Stimulated activated naive CD4-positive, alpha-beta T cell (primary cell): ENCODE results near the gene SNTG2.

ENCODE experiments used
- DNase-seq, 6 experiments: peaks; one replicate each; lab custom pipeline; 2025; lab: John Stamatoyannopoulos, UW

The SNTG2 gene

DNA sequence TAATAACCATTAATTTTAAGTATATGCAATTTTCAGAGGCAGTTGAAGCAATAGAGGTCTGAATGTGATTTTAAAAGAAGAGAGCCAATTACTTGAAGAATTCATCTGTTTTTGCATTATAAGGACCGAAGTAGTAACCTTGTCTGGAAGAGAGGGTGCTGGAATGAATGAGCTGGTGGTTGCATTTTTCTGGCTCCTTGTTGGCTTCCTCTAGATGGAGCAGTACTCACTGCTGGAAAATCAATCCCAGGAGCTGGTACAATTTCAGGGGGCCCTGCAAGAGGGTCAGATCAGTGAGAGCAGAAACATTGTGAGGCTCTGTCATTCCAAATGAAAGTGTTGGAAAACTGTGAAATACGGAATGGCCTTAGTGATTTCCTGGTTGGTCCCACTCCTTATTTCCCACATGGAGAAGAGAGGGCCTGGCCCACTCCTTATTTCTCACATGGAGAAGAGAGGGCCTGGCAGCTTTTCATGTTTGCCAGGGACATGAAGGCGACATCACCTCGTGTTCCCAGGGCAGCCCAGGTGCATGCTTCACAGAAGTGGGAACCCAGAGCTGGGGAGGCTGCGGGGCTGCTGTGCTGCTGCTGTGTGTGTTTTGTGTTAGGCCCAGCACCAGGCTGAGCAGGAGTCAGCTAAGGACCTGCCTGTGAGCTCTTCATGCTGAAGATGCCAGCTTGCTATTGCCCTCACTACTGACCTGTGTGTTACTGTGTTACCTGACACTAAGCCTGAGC, 197.4 kb downstream of the SNTG2 start:
- DNase-seq: no peak

GRCh38 chr2:1150724-1151511, 200.3 kb downstream of the SNTG2 start:
- no peak for DNase-seq

GRCh38 chr2:1152375-1152774, 201.7 kb downstream of the SNTG2 start:
- no peak for DNase-seq

GRCh38 chr2:1153920-1154319, 203.3 kb downstream of the SNTG2 start:
- no peak for DNase-seq

DNA sequence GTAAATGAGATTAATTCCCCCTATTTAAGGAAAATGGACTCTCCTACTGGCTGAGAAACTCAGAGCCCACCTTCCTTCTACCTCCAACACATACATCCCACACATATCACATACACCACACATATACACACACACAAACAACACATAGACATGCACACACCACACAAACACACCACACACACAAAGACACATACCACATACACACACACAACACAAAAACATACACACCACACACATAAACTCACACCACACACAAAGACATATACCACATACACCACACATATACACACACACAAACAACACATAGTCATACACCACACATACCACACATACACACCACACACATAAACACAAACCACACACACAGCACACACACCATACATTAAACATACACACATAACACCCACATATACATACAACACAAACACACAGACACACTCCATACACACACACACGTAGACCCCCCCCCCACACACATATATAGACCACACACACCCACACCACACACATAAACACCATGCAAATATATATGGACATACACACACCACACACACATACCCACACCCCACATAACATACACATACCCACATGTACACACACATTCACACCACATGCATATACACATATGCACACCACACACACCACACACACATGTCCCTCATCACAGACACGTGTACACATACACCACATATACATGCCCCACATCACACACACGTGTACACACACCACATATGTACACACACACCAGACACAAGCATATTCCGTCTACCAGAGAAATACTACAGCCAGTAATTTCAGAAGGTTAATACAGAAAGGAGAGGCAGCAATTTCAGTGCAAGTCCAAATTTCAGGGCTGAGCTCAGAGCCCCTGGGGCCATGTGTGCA, 204.3 kb downstream of the SNTG2 start:
- DNase-seq: no peak

DNA sequence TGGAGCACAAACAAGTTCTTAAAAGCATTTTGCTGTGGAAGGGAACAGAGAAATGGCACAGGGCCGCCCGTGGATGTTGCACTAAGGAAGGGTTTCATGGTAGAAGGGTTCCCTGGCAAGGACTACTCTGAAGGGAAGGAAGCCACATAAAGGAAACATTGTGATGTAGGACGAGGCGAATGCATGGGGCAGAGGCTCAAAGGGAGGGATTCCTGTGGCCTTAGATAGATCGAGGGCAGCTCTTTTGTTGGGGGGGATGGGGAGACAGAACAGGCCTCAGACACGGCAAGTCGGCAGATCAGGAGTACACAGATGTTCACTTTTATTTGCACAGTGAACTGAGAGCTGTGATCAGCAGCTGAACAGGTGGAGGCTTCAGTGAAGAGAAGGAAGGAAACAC, 205.4 kb downstream of the SNTG2 start:
- no peak for DNase-seq

- no peak for DNase-seq
These were observed 205.9 kb downstream of the SNTG2 start for GRCh38 chr2:1156531-1156930.

- DNase-seq: no peak
These were observed 206.5 kb downstream of the SNTG2 start for GRCh38 chr2:1157107-1157506.

DNA sequence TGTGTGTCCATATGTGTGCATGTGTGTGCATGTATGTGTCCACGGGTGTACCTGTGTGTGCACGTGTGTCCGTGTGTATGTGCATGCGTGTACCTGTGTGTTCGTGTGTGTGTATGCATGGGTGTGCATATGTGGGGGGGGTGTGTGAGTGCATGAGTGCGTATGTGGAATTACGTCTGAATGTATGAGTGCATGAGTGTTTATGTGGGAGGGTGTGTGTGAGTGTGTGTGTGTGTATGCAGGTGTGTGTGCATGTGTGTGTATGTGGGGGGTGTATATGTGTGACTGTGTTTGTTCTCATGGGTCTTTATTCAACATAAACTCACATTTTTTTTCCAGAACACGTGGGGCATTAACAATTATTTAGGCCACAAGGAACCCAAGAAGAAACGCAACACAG, 208.4 kb downstream of the SNTG2 start:
- DNase-seq: no peak

GRCh38 chr2:1162246-1162645, 211.6 kb downstream of the SNTG2 start:
- DNase-seq: no peak

DNA sequence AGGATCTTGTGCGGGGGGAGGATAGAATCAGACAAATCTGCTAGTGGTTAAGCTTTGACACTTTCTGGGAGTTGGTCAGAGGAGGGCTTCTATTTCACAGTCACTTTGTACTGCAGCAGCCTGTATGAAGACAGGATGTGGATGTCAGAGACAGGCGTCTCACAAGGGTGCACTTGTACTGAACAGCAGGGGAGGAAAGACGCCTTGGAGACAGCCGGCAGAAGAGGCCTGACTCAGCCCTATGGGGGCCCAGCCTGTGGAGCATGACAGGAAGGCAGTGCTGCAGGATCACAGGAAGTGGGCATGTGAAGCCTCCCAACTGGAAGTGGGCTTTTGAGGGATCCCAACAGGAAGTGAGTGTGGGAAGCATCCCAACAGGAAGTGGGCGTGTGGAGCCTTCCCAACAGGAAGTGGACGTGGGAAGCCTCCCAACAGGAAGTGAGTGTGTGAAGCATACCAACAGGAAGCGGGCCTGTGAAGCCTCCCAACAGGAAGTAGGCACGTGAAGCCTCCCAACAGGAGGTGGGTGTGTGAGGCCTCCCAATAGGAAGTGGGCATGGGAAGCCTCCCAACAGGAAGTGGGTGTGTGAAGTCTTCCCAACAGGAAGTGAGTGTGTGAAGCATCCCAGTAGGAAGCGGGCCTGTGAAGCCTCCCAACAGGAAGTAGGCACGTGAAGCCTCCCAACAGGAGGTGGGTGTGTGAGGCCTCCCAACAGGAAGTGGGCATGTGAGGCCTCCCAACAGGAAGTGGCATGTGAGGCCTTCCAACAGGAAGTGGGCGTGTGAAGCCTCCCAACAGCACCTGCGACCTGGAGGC, 212.3 kb downstream of the SNTG2 start:
- DNase-seq: peak; percentile 7 to 67 (median 50)

DNA sequence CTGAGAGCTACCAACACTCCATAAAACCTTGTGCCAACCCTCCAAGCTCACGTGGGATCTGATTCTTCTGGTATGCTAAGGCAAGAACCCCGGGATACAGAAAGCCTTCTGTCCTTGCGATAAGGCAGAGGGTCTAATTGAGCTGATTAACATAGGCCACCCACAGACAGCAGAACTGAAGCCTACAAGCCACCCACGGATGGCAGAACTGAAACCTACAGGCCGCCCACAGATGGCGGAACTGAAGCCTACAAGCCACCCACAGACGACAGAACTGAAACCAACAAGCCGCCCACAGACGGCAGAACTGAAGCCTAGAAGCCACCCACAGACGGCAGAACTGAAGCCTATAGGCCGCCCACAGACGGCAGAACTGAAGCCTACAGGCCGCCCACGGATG, 216.3 kb downstream of the SNTG2 start:
- no peak for DNase-seq

DNA sequence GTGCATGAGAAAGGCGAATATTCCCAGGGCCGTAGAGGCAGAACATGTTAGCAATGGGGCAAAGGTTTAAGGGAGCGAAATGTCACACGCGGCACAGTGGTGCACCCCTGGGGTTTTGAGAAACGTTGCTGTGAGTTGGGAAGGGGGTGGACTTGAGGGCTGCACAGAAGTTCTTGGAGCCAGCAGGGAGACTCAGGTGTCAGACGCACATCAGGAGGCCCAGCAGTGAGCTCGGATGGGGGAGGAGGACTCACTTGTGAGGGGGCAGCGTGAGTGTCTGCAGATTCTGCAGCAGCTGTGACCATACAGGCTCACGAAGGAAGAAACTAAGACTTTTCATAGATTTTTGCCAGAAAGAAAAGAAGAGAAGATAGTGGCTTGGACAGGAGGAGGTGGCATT, 218.2 kb downstream of the SNTG2 start:
- DNase-seq: no peak

DNA sequence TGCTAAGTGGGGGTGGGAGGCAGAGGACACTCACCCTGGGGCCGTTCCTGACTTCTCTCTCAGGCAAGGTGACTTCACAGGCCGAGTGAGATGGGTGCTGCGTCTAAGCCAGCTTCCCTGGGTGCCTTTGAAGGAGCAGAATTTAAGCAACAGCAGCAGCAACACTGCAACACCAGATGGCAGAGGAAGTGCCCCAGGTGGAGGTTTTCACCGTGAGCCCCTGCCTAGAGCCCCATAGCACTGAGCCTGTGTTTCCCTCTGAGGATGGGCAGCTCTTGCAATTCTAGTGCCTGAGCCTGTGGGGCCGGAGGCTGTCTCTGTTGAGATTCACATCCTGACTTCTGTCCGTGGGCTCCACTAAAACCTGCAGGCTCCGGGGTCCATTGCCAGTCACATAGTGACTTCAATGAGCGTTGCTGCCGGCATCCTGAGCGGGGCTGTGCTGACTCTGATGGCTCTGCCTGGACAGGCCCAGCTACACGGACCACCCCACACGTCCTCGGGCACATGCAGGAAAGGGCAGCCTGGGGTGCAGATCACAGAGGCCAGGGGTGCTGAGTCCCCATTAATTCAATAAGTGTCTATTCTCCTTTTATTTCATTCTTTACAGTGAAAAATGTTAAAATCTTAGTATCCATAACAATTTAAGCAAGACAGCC, 218.8 kb downstream of the SNTG2 start:
- DNase-seq: peak in 2 of 6 experiments; percentile 5 to 7

GRCh38 chr2:1170241-1170640, 219.6 kb downstream of the SNTG2 start:
- no peak for DNase-seq

- no peak for DNase-seq
These were observed 220.1 kb downstream of the SNTG2 start for GRCh38 chr2:1170711-1171110.

- no peak for DNase-seq
These were observed 222.9 kb downstream of the SNTG2 start for GRCh38 chr2:1173528-1173927.

GRCh38 chr2:1181893-1182292, 231.2 kb downstream of the SNTG2 start:
- no peak for DNase-seq

DNA sequence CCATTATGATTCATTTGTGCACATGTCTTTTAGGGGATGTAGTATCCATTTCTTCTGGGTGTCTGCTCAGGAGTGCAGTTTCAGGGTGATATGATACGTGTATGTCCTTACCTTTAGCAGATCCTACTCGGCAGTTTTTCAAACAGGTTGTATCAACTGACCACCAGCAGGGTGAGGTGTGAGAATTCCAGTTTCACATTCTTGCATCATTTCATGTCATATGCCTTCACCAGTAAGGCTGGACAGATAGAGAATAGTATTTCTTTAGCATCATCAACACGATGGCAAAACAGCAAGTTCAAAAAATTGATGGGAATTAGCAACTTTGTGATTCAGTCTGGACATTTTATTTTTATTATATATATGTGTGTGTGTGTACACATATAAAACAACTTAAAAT, 232.7 kb downstream of the SNTG2 start:
- DNase-seq: no peak

DNA sequence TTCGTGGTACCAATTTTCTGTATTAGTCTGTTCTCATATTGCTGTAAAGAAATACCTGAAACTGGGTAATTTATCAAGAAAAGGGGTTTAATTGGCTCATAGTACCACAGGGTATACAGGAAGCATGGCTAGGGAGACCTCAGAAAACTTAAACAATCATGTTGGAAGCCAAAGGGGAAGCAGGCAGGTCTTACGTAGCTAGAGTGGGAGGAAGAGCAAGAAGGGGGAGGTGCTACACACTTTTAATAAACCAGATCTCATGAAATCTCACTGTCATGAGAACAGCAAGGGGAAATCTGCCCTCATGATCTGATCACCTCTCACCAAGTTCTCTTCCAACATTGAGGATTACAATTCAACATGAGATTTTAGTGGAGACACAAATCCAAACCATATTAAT, 235.8 kb downstream of the SNTG2 start:
- DNase-seq: no peak

GRCh38 chr2:1187189-1187588, 236.5 kb downstream of the SNTG2 start:
- DNase-seq: no peak
